Stomach (tissue), 9 donors: ENCODE measurements around the gene ITPR1. TPM values are rescaled to one million over a fixed set of nuclear protein-coding genes. Genes with fewer than 3 reads are reported as not detected.

Experiments
- DNase-seq, 2 donors: peaks; one replicate each; pipeline versions ENCODE4 v3.0.0 to v3.0.0-alpha.2; 2013 to 2019
- H3K27ac ChIP-seq, 5 donors: fragments of 200-600 bp in 4 of 5; sonication (generic) in 4 of 5; one replicate each; pipeline ENCODE4 v1.5.1; 2013 to 2019; ENCODE audit warnings: mild to moderate bottlenecking in 1 of 5, moderate library complexity in 1 of 5
- H3K27me3 ChIP-seq, 3 donors: fragments of 200-600 bp; sonication (generic); one replicate each; pipeline ENCODE4 v1.5.1; 2017 to 2019; ENCODE audit warnings: mixed run types in 1 of 3
- H3K36me3 ChIP-seq, 4 donors: fragments of 200-600 bp; sonication (generic); 1 replicate in 3 of 4; 2 replicates in 1 of 4; pipeline ENCODE4 v1.5.1; 2016 to 2019
- H3K4me1 ChIP-seq, 4 donors: fragments of 200-600 bp; sonication (generic); one replicate each; pipeline ENCODE4 v1.5.1; 2016 to 2019
- H3K4me3 ChIP-seq, 4 donors: fragments of 200-600 bp; sonication (generic) in 3 of 4; one replicate each; pipeline ENCODE4 v1.5.1; 2016 to 2019; ENCODE audit warnings: mild to moderate bottlenecking in 1 of 4
- H3K9me3 ChIP-seq, 4 donors: fragments of 200-600 bp; sonication (generic); one replicate each; pipeline ENCODE4 v1.5.1; 2016 to 2019
- EP300 ChIP-seq: sonication (generic); formaldehyde crosslinking; IDR thresholded peaks from one replicate; pipeline ENCODE4 v1.6.1; 2017; ENCODE audit warnings: antibody characterized with exemption
- POLR2A ChIP-seq, 4 donors: fragments of 450-650 bp; IDR thresholded peaks; one replicate each; pipeline ENCODE4 v1.6.1; 2016; ENCODE audit warnings: antibody characterized with exemption in 4 of 4, control low read depth in 2 of 4, mild to moderate bottlenecking in 1 of 4, moderate library complexity in 1 of 4
- POLR2AphosphoS5 ChIP-seq, 3 donors: sonication (generic); formaldehyde crosslinking; IDR thresholded peaks; one replicate each; pipeline ENCODE4 v1.6.1; 2016; ENCODE audit warnings: antibody characterized with exemption in 3 of 3
- WGBS, 5 donors: extraction: QIAGEN DNeasy Blood & Tissue Kit in 3 of 5; methylation state at CpG; one replicate each; pipeline versions ENCODE4 v1.1.5 to v1.1.7; 2013 to 2018; 5-methylcytosine and 5-hydroxymethylcytosine counted together
- intact Hi-C: fragments of 100-400 bp; cut with DNase I; formaldehyde crosslinking; loops from one replicate; pipeline ENCODE4 v1.15.1; 2023; ENCODE audit warnings: low total_unique reads
- polyA plus RNA-seq, 3 donors: library from polyadenylated mRNA; stranded (reverse); fragments of 200-250 nt; gene quantifications; one replicate each; pipeline ENCODE4 v1.2.3, GENCODE V29; 2013
- total RNA-seq, 5 donors: library from RNA; depleted of rRNA; stranded (reverse); fragments of >200 nt; gene quantifications; one replicate each; pipeline versions ENCODE4 v1.1.0 to v1.2.3, GENCODE V29; 2014 to 2016
- TF ChIP-seq, protein P1 (sequence below), 7 experiments: fragments of 450-650 bp in 4 of 7; fragments of 200-600 bp in 3 of 7; sonication (generic) in 3 of 7; IDR thresholded peaks; one replicate each; pipeline ENCODE4 v1.5.1; 2016 to 2019; ENCODE audit warnings: antibody characterized with exemption in 7 of 7, control low read depth in 2 of 7, mild to moderate bottlenecking in 1 of 7
- donor health status: healthy with polysubstance abuse.
- donor health status: Bipolar disorder and iron deficiency.
- donor health status: healthy.

Gene ITPR1
- total and polyA plus RNA-seq, 8 donors: 6.6 to 192 (median 32.9) TPM

DNA sequence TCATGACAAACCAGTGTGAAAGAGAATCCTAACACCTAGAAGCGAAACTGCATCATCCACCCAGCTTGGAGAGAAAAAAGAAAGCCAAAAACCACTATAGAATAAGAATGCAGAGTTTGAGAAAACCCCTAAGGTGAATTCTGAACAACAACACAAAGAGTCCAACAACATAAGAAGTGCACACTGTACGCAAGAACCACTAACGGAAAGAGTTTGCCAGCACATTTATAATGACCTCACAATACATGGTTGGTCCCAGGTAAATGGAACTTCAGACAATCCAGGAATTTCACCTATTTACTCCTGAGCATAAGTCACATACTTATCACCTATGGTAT is 357.7 kb downstream of the ITPR1 start:
- Histone ChIP-seq H3K4me3 (no peak overlapping the region), H3K27ac (peak overlapping the region in 2 of 5 donors; percentile 10 to 26), H3K9me3 (no peaks in the 10 kb centered on the region), H3K4me1 (peaks cover 0 to 13% (median 3%) of the 10 kb centered on the region in 4 donors), H3K27me3 (no peaks in the 10 kb centered on the region), H3K36me3 (no peaks in the 10 kb centered on the region)
- intact Hi-C loops: no loop called here
- WGBS, 5 donors: 83 to 91% (median 87%) methylated on average over 3 of the region's 3 CpGs
- DNase-seq: peak in 1 of 2 donors; percentile 29
- no peak for TF ChIP-seq EP300
- TF ChIP-seq POLR2A (IDR thresholded peaks at IDR 0.05): no peak
- TF ChIP-seq POLR2AphosphoS5 (IDR thresholded peaks at IDR 0.05): no peak
- TF ChIP-seq, protein P1, sequence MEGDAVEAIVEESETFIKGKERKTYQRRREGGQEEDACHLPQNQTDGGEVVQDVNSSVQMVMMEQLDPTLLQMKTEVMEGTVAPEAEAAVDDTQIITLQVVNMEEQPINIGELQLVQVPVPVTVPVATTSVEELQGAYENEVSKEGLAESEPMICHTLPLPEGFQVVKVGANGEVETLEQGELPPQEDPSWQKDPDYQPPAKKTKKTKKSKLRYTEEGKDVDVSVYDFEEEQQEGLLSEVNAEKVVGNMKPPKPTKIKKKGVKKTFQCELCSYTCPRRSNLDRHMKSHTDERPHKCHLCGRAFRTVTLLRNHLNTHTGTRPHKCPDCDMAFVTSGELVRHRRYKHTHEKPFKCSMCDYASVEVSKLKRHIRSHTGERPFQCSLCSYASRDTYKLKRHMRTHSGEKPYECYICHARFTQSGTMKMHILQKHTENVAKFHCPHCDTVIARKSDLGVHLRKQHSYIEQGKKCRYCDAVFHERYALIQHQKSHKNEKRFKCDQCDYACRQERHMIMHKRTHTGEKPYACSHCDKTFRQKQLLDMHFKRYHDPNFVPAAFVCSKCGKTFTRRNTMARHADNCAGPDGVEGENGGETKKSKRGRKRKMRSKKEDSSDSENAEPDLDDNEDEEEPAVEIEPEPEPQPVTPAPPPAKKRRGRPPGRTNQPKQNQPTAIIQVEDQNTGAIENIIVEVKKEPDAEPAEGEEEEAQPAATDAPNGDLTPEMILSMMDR (IDR thresholded peaks at IDR 0.05): no peak

DNA sequence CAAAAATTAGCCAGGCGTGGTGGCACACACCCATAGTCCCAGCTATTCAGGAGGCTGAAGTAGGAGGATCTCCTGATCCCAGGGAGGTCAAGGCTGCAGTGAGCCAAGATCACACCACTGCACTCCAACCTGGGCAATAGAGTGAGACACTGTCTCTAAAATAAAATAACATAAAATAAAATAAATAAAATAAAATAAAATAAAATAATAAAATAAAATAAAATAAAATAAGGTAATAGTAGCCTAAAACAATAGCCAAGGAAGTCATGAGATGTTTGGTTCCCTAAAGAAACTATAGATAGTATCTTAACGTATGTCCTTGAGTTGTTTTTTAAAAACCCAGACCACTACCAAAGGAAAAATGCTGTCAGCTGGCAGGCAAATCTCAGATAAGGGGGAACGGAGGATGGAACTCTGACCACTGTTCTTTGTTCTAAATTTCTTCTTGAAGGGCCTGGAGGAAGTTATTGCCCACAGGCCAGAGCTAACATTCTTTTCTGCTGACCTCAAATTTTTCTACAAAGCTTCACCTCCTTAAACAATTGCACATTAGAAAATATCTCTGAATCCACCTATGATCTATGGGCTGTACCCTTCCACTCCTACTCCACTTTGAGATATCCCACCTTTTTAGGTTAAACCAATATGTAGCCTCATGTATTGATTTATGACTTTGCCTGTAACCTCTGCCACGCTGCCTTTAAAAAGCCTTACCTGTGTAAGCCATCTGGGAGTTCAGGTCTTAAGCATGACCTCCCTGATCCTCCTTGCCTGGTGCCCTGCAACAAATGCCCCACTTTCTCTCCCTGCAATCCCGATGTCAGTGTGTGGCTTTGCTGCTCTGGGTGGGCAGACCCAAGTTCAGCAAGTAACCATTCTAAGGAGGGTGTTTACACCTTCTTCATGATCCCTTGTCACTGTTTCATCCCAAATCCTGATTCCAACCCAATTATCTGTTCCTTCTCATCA is 359.9 kb downstream of the ITPR1 start:
- H3K36me3 ChIP-seq: no peaks in the 10 kb centered on the region
- WGBS, 5 donors: 82 to 83% (median 83%) methylated on average over 5 of the region's 5 CpGs
- no peak overlapping the region for H3K4me3 ChIP-seq
- peak overlapping the region in 1 of 5 donors; percentile 15 for H3K27ac ChIP-seq
- TF ChIP-seq, protein P1 (IDR thresholded peaks at IDR 0.05): no peak
- TF ChIP-seq EP300: no peak
- no peaks in the 10 kb centered on the region for H3K9me3 ChIP-seq
- H3K27me3 ChIP-seq: no peaks in the 10 kb centered on the region
- DNase-seq: no peak
- peaks cover 0 to 13% (median 3%) of the 10 kb centered on the region in 4 donors for H3K4me1 ChIP-seq
- intact Hi-C loops: no loop called here

DNA sequence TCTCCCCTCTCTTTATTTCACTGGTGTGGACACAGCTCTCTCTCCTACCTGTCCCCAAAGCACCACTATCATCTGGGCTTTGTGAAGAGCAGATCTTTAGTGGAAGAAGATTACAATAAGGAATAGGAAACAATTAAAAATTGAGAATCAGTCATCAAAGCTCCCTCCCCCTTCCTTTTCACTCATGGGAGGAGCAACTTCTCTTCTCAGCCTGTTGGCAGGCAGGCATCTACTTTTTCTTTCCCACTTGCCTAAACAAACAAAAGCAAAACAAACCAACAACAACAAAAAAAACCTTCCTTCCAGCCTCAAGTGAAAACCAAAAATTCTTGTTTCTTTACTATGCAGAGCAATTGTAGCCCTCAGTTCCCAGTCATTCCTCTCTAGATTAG is 360.6 kb downstream of the ITPR1 start:
- intact Hi-C loops: no loop called here
- no peaks in the 10 kb centered on the region for H3K36me3 ChIP-seq
- H3K27me3 ChIP-seq: no peaks in the 10 kb centered on the region
- H3K4me1 ChIP-seq: peaks cover 0 to 7% (median 0%) of the 10 kb centered on the region in 4 donors
- DNase-seq: no peak
- H3K27ac ChIP-seq: peak overlapping the region in 1 of 5 donors; percentile 15
- TF ChIP-seq EP300 (no peak), POLR2AphosphoS5 (IDR thresholded peaks at IDR 0.05) (no peak), POLR2A (IDR thresholded peaks at IDR 0.05) (no peak)
- no peak overlapping the region for H3K4me3 ChIP-seq
- no peaks in the 10 kb centered on the region for H3K9me3 ChIP-seq

DNA sequence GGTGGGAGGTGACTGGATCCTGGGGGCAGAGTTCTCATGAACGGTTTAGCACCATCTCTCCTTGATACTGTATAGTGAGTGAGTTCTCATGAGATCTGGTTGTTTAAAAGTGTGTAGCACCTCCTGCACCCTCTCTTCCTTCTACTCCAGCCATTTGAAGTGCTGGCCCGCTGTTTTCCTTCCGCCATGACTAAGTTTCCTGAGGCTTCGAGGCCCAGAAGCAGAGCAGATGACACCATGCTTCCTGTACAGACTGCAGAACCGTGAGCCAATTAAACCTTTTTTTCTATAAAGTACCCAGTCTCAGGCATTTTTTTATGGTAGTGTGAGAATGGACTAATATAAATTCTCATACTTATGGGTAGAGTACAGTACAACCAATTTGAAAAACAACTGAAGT is 362.5 kb downstream of the ITPR1 start:
- H3K36me3 ChIP-seq: no peaks in the 10 kb centered on the region
- H3K4me3 ChIP-seq: no peak overlapping the region
- intact Hi-C loops: no loop called here
- H3K4me1 ChIP-seq: no peaks in the 10 kb centered on the region
- no peaks in the 10 kb centered on the region for H3K27me3 ChIP-seq
- no peak for DNase-seq
- H3K27ac ChIP-seq: no peak overlapping the region
- WGBS, 5 donors: 74 to 93% (median 88%) methylated on average over 5 of the region's 5 CpGs
- H3K9me3 ChIP-seq: peaks cover 0 to 2% (median under 1%) of the 10 kb centered on the region in 4 donors
- TF ChIP-seq POLR2A (IDR thresholded peaks at IDR 0.05) (no peak), POLR2AphosphoS5 (IDR thresholded peaks at IDR 0.05) (no peak), EP300 (no peak)
- TF ChIP-seq, protein P1 (IDR thresholded peaks at IDR 0.05): no peak

DNA sequence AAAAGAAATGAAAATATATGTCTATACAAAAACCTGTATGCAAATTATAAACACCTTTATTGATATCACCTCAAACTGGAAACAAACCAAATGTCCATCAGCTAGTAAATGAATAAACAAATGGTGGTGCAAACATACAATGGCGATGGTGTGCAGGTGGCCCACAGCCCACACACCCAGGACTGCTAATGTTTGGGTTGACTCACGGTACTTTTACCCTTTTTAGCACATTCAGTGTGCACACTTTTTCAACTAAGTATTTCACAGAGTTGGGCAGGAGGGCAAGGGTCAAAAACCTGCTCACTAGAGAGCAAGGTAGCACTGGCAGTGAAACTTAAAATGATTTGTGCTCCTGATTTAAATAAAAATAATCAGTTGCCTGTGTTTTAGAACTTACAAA is 363.0 kb downstream of the ITPR1 start:
- Histone ChIP-seq H3K4me1 (no peaks in the 10 kb centered on the region), H3K9me3 (peaks cover 0 to 6% (median 4%) of the 10 kb centered on the region in 4 donors), H3K4me3 (no peak overlapping the region), H3K27me3 (no peaks in the 10 kb centered on the region), H3K36me3 (no peaks in the 10 kb centered on the region), H3K27ac (no peak overlapping the region)
- intact Hi-C loops: no loop called here
- 28 to 42% (median 38%) methylated on average over 2 of the region's 2 CpGs for WGBS, 5 donors
- TF ChIP-seq EP300 (no peak), POLR2A (IDR thresholded peaks at IDR 0.05) (no peak), POLR2AphosphoS5 (IDR thresholded peaks at IDR 0.05) (no peak)
- TF ChIP-seq, protein P1 (IDR thresholded peaks at IDR 0.05): no peak
- no peak for DNase-seq
